Astrocyte of the spinal cord (primary cell): Measurements from ENCODE around the gene PSAT1.

Experiments
- DNase-seq: peaks from one replicate; pipeline ENCODE4 v3.0.0; 2011; ENCODE audit warnings: low read depth, low spot score
- H3K4me3 ChIP-seq: 2 replicates; pipeline ENCODE4 v1.5.1; 2011; ENCODE audit warnings: low read depth, mild to moderate bottlenecking, low read length, moderate library complexity
- in situ Hi-C: cut with HindIII; loops from 2 replicates; pipeline ENCODE4 v1.10.0; 2017; ENCODE audit warnings: low sequenced_read_pairs
- TF ChIP-seq, protein P1 (sequence below): IDR thresholded peaks from 2 replicates; pipeline ENCODE4 v1.5.1; 2012; ENCODE audit warnings: low read depth, mild to moderate bottlenecking, low read length, inconsistent platforms

PSAT1 gene

DNA sequence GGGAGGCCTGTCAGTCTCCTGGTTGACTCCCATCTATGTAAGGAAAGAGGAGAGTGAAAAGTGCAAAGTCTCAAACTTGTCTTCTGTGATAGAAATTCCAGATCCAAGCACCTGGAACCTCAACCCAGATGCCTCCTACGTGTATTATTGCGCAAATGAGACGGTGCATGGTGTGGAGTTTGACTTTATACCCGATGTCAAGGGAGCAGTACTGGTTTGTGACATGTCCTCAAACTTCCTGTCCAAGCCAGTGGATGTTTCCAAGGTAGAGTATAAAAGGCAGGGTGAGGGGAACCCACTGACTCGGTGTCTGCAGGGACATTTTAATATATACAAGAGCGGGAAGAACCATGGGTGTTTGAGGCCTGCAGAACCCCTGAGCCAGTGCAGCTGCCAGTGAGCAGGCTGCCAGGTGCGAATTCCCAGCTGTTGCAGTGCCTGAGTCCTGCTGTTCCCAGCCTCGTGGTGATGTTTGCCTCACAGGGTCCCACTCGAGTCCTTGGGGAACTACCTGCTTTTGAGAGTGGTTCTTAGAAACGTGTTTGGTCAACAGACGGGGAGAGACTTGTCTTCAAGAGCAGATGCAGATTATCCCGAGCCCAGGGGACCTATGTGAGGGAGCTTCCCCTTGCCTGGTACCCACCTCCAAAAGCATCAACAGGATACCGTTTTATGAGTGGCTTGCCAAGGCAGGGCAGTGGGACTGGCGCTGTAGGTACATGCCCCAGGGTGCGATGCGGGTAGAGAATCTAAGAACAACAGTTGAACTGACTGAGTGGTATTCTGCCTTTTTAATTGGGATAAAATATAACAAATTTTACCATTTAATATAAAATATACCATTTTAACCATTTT lies 9.5 kb downstream of the PSAT1 start:
- no peak for DNase-seq
- in situ Hi-C loops = no loop called here

DNA sequence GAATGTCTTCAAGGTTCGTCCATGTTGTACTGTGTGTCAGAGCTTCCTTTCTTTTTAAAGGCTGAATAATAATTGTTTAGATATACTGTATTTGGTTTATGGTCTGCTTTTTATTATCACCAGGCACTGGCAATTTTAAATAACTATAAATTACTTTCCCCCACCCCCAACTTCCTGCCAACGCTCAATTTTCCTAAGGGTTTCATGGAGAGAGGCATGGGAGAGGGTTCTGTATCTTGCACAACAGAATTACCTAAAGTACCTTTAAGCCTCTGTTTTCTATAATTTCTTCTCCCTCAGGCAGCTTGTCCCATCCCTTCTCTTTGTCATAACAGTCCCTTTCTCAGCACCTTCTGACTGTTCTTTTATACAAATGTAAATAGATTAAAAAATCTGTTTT lies 10.4 kb downstream of the PSAT1 start:
- DNase-seq = no peak
- TF ChIP-seq, protein P1, sequence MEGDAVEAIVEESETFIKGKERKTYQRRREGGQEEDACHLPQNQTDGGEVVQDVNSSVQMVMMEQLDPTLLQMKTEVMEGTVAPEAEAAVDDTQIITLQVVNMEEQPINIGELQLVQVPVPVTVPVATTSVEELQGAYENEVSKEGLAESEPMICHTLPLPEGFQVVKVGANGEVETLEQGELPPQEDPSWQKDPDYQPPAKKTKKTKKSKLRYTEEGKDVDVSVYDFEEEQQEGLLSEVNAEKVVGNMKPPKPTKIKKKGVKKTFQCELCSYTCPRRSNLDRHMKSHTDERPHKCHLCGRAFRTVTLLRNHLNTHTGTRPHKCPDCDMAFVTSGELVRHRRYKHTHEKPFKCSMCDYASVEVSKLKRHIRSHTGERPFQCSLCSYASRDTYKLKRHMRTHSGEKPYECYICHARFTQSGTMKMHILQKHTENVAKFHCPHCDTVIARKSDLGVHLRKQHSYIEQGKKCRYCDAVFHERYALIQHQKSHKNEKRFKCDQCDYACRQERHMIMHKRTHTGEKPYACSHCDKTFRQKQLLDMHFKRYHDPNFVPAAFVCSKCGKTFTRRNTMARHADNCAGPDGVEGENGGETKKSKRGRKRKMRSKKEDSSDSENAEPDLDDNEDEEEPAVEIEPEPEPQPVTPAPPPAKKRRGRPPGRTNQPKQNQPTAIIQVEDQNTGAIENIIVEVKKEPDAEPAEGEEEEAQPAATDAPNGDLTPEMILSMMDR = no peak
- in situ Hi-C loops = no loop called here
- H3K4me3 ChIP-seq = no peak overlapping the region

More for the DNA sequence above, 9.5 kb downstream of the PSAT1 start:
- TF ChIP-seq, protein P1 = no peak
- H3K4me3 ChIP-seq = no peak overlapping the region

DNA sequence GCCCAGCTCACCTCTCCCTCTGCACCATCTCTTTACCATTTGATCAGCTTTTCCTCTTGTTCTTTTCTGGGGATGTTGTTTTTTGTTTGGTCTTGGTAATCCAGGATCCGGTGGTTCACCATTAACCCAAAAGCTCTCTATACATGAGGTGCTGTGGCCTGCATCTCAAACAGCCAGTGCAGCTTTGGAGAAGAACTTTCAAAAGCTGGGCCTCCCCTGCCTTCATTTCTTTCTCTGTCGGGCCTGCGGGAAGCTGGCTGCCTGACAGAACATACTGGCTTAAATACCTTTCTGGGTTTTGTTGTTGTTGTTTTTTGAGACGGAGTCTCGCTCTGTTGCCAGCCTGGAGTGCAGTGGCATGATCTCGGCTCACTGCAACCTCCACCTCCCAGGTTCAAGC lies 12.1 kb downstream of the PSAT1 start:
- no peak overlapping the region for H3K4me3 ChIP-seq
- TF ChIP-seq, protein P1 = no peak
- DNase-seq = no peak
- in situ Hi-C loops = no loop called here

DNA sequence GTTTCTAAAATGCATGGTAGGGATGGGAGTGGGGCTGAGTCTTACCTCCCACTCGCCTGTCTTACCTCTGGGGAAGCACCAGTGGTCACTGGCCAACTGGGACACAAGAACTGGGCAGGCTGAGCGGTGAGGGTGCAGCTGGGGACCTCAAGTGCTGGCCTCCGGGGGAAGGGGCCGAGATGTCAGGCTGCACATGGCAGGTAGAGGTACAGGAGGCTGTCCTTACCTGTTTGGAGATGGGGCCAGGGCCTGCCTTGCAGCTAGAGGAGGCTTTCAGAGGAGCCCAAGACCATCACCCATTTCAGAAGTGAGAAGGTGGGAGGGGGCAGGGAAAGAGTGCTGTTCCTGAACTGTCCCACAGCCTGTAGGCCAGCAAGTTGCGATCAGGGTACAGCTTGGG lies 14.2 kb downstream of the PSAT1 start:
- no peak for DNase-seq
- TF ChIP-seq, protein P1 = no peak
- H3K4me3 ChIP-seq = no peak overlapping the region
- in situ Hi-C loops = no loop called here

DNA sequence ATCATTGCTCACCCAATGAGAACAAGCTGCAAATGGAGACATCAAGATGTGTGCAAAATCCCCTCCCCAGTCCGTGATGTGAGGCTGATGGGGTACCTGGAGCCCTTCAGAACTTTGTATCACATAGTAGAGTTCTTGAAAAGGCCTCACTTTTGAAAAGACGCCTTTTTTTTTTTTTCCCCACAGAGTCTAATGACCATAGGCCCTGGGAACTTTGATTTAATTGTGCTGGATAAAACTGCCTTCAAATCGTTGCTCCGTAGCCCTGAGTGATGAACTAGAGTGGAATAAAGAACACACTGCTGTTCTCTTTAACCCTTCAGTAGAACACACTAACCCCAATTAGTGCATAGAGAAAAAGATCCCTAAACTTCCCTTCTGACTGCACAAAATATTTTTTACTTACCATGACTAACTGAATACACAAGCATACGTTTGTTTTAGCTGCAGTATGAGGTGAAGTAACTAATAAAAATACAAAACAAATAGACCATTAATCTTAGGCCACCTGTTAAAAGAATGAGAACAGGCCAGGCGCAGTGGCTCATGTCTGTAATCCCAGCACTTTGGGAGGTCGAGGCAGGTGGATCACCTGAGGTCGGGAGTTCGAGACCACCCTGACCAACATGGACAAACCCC lies 15.1 kb downstream of the PSAT1 start:
- no peak for DNase-seq
- in situ Hi-C loops = no loop called here
- TF ChIP-seq, protein P1 = no peak
- H3K4me3 ChIP-seq = no peak overlapping the region

DNA sequence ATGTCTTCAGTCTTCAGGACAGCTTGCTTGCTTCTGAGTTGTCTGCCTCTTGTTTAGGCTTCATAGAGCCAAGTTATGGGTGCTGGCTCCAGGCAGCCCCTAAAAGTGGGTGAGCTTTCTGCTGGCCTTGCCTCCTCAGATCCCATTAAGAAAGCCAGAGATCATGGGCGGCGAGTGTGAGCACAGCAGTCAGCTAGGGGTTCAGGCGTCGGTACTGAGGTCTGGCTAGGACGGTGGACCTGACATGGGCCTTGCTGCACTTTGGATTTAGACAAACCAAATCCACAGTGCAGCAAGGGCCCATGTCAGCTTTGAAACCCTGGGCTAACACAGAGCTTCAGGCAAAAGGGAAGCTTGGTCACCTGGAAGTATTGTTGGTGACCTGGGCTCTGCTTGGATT lies 17.6 kb downstream of the PSAT1 start:
- H3K4me3 ChIP-seq = no peak overlapping the region
- no peak for DNase-seq
- in situ Hi-C loops = no loop called here
- TF ChIP-seq, protein P1 = no peak
